Measurements from ENCODE around the gene ARVCF.

Gene ARVCF

DNA sequence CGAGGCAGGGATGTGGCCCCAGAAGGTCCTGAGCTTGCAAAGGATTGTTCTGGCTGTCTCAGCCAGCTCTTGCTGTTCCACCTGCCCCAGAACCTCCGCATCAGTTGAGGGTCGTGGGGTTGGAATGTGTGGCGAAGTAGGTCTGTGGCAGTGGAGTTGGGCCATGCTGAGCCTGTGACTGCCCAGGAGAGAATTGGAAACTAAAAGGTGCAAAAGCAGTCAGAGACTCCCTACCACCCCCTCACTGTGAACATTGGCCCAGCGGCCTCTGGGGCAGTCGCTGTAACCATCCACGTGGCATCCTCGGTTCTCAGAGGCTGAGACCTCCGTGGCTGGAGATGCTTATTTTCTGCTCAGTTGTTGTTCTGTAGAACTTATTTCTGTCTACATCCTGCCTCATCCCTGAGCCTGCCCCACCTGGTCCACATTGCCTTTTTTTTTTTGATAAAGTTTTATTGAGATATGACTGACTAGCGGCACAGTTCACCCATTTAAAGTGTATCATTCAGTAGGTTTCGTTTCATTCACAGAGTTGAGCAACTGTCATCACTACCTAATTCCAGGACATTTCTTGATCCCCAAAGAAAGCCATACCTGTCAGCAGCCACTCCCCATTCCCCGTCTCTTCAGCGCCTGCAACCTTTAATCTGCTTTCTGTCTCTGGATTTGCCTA is 41.1 kb upstream of the ARVCF start:
- Histone ChIP-seq H3K36me3 (ENCODE audit: control insufficient read depth, insufficient read depth, low read length) (peaks cover 7% of the 10 kb centered on the region), H3K4me1 (ENCODE audit: control insufficient read depth, insufficient read depth, low read length) (no peaks in the 10 kb centered on the region)

DNA sequence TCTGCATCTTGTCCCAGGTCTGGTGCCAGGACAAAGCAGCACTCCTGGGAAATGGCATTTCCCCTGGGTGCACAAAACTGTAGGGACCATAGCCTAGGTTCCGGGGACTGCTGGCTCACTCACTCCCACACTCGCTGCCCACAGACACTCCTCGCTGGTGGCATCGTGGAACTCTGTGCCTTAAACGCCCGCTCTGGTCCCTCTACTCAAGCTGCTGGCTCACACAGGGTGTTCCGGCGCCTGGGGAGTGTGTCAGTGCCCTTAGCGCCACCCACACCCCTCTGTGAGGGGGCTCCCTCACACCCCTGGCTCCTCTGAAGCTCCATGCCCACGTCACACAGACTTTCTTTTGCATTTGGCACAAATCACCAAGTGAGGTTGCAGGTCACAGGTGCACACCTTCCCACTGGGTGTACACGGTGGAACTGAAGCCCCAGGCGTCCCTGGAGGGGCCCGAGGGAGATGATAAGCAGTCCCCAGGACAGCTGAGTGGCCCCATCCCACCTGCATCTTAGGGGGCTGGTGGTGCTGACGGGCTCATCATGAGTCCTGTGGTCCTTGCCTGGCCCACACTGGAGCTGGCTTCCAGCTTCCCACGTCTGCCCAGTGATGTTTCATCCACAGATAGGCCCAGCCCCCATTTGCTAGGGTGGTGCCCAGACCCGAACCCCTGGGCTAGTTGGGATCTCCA is 40.2 kb upstream of the ARVCF start:
- Histone ChIP-seq H3K9me3 (ENCODE audit: control insufficient read depth, insufficient read depth, low read length) (no peaks in the 10 kb centered on the region), H3K9ac (ENCODE audit: low read depth, low read length) (no peak overlapping the region), H3K4me3 (ENCODE audit: low read depth, low read length) (no peak overlapping the region), H3K27me3 (ENCODE audit: control insufficient read depth, insufficient read depth, low read length) (no peaks in the 10 kb centered on the region), H3K36me3 (ENCODE audit: control insufficient read depth, insufficient read depth, low read length) (peaks cover 7% of the 10 kb centered on the region), H3K4me1 (ENCODE audit: control insufficient read depth, insufficient read depth, low read length) (no peaks in the 10 kb centered on the region)

More for the DNA sequence above, 41.1 kb upstream of the ARVCF start:
- H3K27me3 ChIP-seq (ENCODE audit: control insufficient read depth, insufficient read depth, low read length), result no peaks in the 10 kb centered on the region
- H3K9ac ChIP-seq (ENCODE audit: low read depth, low read length), result no peak overlapping the region
- H3K9me3 ChIP-seq (ENCODE audit: control insufficient read depth, insufficient read depth, low read length), result no peaks in the 10 kb centered on the region
- H3K4me3 ChIP-seq (ENCODE audit: low read depth, low read length), result no peak overlapping the region

DNA sequence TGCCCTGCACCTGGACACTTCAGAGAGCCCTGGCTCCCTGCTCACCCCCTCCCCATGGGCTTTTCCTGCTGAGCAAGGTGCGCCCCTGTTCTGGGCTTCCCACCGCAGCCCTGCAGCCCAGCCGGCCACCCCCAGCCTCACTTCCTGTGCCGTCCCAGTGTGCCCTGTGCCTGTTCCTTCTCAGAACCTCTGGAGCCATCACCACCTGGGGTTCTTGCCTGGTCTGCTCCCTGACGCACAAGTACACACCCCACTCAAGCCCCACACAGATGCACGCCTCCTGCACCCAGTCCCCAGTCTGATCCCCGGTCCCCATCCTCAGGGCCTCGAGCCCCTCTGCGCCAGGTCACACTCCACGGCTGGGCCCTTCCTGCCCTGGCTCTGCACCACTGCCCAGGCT is 39.5 kb upstream of the ARVCF start:
- H3K4me3 ChIP-seq (ENCODE audit: low read depth, low read length), result no peak overlapping the region
- peaks cover 7% of the 10 kb centered on the region for H3K36me3 ChIP-seq (ENCODE audit: control insufficient read depth, insufficient read depth, low read length)
- no peak overlapping the region for H3K9ac ChIP-seq (ENCODE audit: low read depth, low read length)
- no peaks in the 10 kb centered on the region for H3K4me1 ChIP-seq (ENCODE audit: control insufficient read depth, insufficient read depth, low read length)
- H3K27me3 ChIP-seq (ENCODE audit: control insufficient read depth, insufficient read depth, low read length), result no peaks in the 10 kb centered on the region
- H3K9me3 ChIP-seq (ENCODE audit: control insufficient read depth, insufficient read depth, low read length), result no peaks in the 10 kb centered on the region

DNA sequence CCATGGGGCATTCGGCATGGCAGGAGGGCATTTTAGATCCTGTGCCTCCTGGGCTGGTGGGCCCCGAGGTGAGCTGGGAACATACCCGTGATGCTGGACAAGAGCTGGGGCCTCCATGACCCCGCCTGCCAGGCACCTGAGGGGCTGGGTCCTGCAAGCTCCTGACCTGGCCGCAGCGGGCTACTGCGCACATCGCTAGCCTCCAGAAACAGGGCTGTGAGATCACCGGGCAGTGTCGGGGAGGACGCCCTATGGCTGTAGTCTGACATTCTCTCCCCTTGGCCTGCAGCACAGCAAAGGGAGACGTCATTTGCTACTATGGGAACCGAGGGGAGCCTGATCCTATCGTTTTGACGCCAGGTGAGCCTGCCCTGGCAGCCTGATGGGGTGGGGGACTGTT is 39.0 kb upstream of the ARVCF start:
- H3K36me3 ChIP-seq (ENCODE audit: control insufficient read depth, insufficient read depth, low read length), result peaks cover 7% of the 10 kb centered on the region
- no peak overlapping the region for H3K9ac ChIP-seq (ENCODE audit: low read depth, low read length)
- H3K4me1 ChIP-seq (ENCODE audit: control insufficient read depth, insufficient read depth, low read length), result no peaks in the 10 kb centered on the region
- no peaks in the 10 kb centered on the region for H3K27me3 ChIP-seq (ENCODE audit: control insufficient read depth, insufficient read depth, low read length)
- H3K9me3 ChIP-seq (ENCODE audit: control insufficient read depth, insufficient read depth, low read length), result no peaks in the 10 kb centered on the region
- H3K4me3 ChIP-seq (ENCODE audit: low read depth, low read length), result no peak overlapping the region

DNA sequence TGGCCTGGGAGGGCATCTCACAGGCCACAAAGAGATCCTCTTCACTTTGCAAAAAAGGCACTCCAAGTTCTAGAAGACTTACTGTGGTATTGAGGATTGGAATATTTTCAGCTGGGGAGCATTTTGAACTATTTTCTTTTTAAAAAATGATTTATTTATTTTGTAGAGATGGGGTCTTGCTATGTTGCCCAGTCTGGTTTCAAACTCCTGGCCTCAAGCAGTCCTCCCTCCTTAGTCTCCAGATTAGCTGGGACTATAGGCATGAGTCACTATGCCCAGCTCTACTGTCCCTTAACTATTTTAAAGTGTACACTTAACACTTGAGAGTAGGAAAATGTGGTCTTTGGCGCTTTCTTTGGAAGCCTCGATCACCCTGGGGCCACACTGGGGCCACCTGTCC is 38.5 kb upstream of the ARVCF start:
- no peak overlapping the region for H3K4me3 ChIP-seq (ENCODE audit: low read depth, low read length)
- H3K9me3 ChIP-seq (ENCODE audit: control insufficient read depth, insufficient read depth, low read length), result no peaks in the 10 kb centered on the region
- no peak overlapping the region for H3K9ac ChIP-seq (ENCODE audit: low read depth, low read length)
- H3K27me3 ChIP-seq (ENCODE audit: control insufficient read depth, insufficient read depth, low read length), result no peaks in the 10 kb centered on the region
- H3K4me1 ChIP-seq (ENCODE audit: control insufficient read depth, insufficient read depth, low read length), result no peaks in the 10 kb centered on the region
- H3K36me3 ChIP-seq (ENCODE audit: control insufficient read depth, insufficient read depth, low read length), result peaks cover 7% of the 10 kb centered on the region

DNA sequence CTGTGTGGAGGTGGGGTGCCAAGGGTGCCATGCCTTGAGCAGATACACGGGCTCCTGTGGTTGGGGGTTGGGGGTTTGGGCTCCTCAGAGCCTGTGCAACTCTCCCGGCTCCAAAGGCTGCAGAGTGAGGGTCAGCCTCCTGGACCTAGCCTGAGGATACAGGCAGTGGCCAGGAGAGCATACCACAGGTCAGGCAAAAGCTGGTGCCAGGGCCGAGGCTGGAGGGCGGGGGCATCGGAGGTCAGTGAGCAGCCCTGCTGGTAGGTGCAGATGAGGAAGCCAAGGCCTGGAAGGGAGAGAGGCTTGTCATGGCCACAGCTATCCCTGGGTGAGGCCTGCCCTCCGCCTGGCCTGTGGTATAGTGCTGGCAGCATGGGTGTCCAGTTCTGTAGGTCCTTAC is 37.9 kb upstream of the ARVCF start:
- H3K4me3 ChIP-seq (ENCODE audit: low read depth, low read length), result no peak overlapping the region
- H3K27me3 ChIP-seq (ENCODE audit: control insufficient read depth, insufficient read depth, low read length), result no peaks in the 10 kb centered on the region
- H3K9me3 ChIP-seq (ENCODE audit: control insufficient read depth, insufficient read depth, low read length), result no peaks in the 10 kb centered on the region
- H3K4me1 ChIP-seq (ENCODE audit: control insufficient read depth, insufficient read depth, low read length), result no peaks in the 10 kb centered on the region
- peaks cover 7% of the 10 kb centered on the region for H3K36me3 ChIP-seq (ENCODE audit: control insufficient read depth, insufficient read depth, low read length)
- H3K9ac ChIP-seq (ENCODE audit: low read depth, low read length), result no peak overlapping the region

DNA sequence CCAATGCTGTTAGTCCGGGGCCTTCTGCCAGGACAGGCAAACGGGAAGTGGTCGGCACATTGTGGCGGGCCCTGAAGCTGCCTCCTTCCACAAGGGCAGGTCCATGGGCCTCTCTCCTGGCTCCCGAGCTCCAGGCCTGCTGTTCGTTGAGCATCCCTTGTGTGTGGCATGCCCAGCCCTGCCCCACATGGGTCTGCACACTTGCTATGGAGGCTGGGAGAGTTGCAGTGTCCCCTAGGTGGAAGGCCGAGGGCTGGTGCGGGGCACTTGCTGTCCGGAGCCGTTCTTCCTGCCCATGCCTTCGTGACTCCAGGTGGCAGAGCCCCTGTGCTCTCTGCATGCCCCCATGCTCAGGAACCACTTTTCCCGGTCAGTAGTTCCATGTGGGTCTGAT is 37.4 kb upstream of the ARVCF start:
- H3K9me3 ChIP-seq (ENCODE audit: control insufficient read depth, insufficient read depth, low read length), result no peaks in the 10 kb centered on the region
- H3K9ac ChIP-seq (ENCODE audit: low read depth, low read length), result no peak overlapping the region
- no peaks in the 10 kb centered on the region for H3K27me3 ChIP-seq (ENCODE audit: control insufficient read depth, insufficient read depth, low read length)
- no peak overlapping the region for H3K4me3 ChIP-seq (ENCODE audit: low read depth, low read length)
- H3K4me1 ChIP-seq (ENCODE audit: control insufficient read depth, insufficient read depth, low read length), result no peaks in the 10 kb centered on the region
- peaks cover 7% of the 10 kb centered on the region for H3K36me3 ChIP-seq (ENCODE audit: control insufficient read depth, insufficient read depth, low read length)

DNA sequence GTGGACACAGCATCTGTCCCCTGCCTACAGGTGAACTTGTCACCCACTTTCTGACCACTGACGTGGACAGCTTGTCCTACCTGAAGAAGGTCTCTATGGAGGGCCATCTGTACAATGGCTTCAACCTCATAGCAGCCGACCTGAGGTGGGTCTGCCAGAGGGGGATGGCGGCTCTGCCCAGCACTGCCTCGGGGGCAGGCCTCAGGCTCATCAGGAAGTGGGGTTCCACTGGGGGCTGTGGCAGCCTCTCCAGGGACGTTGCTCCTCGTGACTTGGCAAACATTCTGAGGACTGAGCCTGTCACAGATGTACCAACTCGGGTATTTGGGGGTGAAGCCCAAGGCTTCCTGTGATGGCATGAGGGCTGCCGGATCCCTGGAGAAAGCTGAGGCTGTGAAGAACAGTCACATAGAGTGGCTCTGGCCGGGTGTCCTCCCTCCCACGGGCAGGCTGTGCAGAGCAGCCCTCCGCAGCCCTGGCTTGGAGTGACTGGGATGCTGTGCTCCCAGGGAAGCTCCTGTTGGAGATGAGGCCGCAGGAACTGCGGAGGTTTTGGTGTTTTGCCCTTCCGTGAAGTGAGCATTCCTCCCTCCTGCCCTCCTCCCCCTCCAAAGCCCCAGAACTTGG is 36.9 kb upstream of the ARVCF start:
- no peak overlapping the region for H3K9ac ChIP-seq (ENCODE audit: low read depth, low read length)

DNA sequence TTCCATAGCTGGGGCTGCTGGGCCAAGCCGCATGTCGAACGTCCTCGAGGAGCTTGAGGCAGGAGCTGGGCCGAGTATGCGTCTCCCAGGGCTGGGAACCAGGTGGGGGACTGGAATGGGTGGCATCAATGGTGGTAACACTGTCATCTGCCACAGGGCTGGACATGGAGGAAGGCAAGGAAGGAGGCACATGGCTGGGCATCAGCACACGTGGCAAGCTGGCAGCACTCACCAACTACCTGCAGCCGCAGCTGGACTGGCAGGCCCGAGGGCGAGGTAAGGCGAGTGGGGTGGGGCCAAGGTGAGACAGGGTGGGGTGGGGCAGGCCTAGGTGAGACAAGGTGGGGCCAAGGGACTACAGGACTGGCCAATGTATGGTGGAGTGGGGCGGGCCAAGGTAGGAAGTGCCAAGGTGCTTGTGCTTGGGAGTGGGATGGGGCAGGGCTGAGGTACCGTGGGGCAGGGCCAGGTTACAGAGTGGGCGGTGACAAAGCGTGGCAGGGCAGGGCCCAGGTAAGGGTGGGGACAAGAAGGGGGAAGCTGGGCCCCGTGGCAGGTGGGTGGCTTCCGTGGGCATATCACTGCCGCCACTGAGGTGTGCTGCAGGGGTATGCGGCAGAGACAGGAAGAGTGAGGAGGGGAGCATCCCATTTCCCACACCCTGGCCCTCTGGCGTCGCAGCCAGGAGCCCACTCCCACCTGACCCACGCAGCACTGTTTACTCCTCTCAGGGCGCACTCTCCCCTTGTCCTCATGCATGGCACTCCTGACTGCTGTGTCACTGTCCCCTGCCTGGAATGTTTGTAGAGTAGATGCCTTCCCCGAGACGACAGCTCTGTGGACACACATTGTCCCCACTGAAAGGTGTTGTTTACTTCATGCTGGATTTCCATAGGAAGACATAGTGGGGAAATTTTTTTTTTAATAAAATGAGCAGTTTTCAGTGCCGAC is 36.0 kb upstream of the ARVCF start:
- H3K9me3 ChIP-seq (ENCODE audit: control insufficient read depth, insufficient read depth, low read length), result no peaks in the 10 kb centered on the region
- H3K4me3 ChIP-seq (ENCODE audit: low read depth, low read length), result no peak overlapping the region
- peaks cover 7% of the 10 kb centered on the region for H3K36me3 ChIP-seq (ENCODE audit: control insufficient read depth, insufficient read depth, low read length)
- H3K9ac ChIP-seq (ENCODE audit: low read depth, low read length), result no peak overlapping the region
- H3K4me1 ChIP-seq (ENCODE audit: control insufficient read depth, insufficient read depth, low read length), result no peaks in the 10 kb centered on the region
- no peaks in the 10 kb centered on the region for H3K27me3 ChIP-seq (ENCODE audit: control insufficient read depth, insufficient read depth, low read length)

More for the DNA sequence above, 36.9 kb upstream of the ARVCF start:
- no peak overlapping the region for H3K4me3 ChIP-seq (ENCODE audit: low read depth, low read length)
- no peaks in the 10 kb centered on the region for H3K4me1 ChIP-seq (ENCODE audit: control insufficient read depth, insufficient read depth, low read length)
- H3K9me3 ChIP-seq (ENCODE audit: control insufficient read depth, insufficient read depth, low read length), result no peaks in the 10 kb centered on the region
- peaks cover 7% of the 10 kb centered on the region for H3K36me3 ChIP-seq (ENCODE audit: control insufficient read depth, insufficient read depth, low read length)
- H3K27me3 ChIP-seq (ENCODE audit: control insufficient read depth, insufficient read depth, low read length), result no peaks in the 10 kb centered on the region

DNA sequence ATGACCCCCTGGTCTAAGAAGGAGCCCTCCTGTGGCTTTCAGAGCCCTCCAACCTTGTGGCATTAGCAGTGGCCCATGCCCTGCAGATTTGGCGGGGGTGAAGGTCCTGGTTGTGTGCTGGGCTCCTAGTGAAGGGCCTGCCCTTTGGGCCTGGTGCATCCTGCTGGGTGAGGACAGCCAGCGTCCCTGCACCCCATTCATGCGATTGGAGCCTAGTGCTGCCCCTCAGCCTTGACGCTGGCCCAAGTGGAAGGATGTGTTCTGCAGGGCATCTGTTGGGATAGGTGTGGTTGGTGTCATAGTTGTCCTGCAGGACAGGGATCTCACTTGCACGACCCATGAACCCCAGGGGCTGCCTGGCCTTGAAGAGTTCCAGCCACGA is 35.3 kb upstream of the ARVCF start:
- Histone ChIP-seq H3K9ac (ENCODE audit: low read depth, low read length) (no peak overlapping the region), H3K9me3 (ENCODE audit: control insufficient read depth, insufficient read depth, low read length) (no peaks in the 10 kb centered on the region), H3K27me3 (ENCODE audit: control insufficient read depth, insufficient read depth, low read length) (no peaks in the 10 kb centered on the region), H3K4me3 (ENCODE audit: low read depth, low read length) (no peak overlapping the region), H3K4me1 (ENCODE audit: control insufficient read depth, insufficient read depth, low read length) (no peaks in the 10 kb centered on the region), H3K36me3 (ENCODE audit: control insufficient read depth, insufficient read depth, low read length) (peaks cover 7% of the 10 kb centered on the region)

DNA sequence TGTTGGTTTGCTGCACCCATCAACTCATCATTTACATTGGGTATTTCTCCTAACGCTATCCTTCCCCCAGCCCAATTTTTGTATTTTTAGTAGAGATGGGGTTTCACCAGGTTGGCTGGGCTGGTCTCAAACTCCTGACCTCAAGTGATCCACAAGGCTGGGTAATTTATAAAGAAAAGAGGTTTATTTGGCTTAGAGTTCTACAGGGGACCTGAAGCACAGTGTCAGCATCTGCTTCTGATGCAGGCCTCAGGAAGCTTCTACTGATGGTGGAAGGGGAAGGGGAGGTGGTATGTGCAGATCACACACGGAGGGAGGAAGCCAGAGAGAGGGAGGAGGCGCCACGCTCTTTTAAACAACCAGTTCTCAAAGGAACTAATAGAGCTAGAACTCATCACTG is 30.1 kb upstream of the ARVCF start:
- H3K4me3 ChIP-seq (ENCODE audit: low read depth, low read length), result no peak overlapping the region
- H3K9ac ChIP-seq (ENCODE audit: low read depth, low read length), result no peak overlapping the region
- H3K27me3 ChIP-seq (ENCODE audit: control insufficient read depth, insufficient read depth, low read length), result no peaks in the 10 kb centered on the region
- H3K9me3 ChIP-seq (ENCODE audit: control insufficient read depth, insufficient read depth, low read length), result no peaks in the 10 kb centered on the region
- H3K4me1 ChIP-seq (ENCODE audit: control insufficient read depth, insufficient read depth, low read length), result no peaks in the 10 kb centered on the region
- peaks cover 2% of the 10 kb centered on the region for H3K36me3 ChIP-seq (ENCODE audit: control insufficient read depth, insufficient read depth, low read length)
